HUES64 (cell line): Measurements from ENCODE around the gene SUV39H1.

Experiments
- H3K27ac ChIP-seq: 2 replicates; pipeline ENCODE4 v1.7.0; 2013; ENCODE audit warnings: low read depth, low read length, inconsistent platforms
- H3K27me3 ChIP-seq: 2 replicates; pipeline ENCODE4 v1.6.1; 2013; ENCODE audit warnings: mild to moderate bottlenecking, low read length; ENCODE audit not compliant: insufficient read depth
- H3K36me3 ChIP-seq: 2 replicates; pipeline ENCODE4 v1.6.1; 2013; ENCODE audit warnings: mild to moderate bottlenecking, low read length; ENCODE audit not compliant: insufficient read depth
- H3K4me1 ChIP-seq: 2 replicates; pipeline ENCODE4 v1.6.1; 2013; ENCODE audit warnings: mild to moderate bottlenecking, low read length, moderate library complexity; ENCODE audit not compliant: insufficient read depth
- H3K4me3 ChIP-seq: 2 replicates; pipeline ENCODE4 v1.5.1; 2013; ENCODE audit warnings: mild to moderate bottlenecking, low read length, moderate library complexity
- H3K9ac ChIP-seq: 2 replicates; pipeline ENCODE4 v1.6.1; 2013; ENCODE audit warnings: mild to moderate bottlenecking, low read depth, low read length
- H3K9me3 ChIP-seq: 2 replicates; pipeline ENCODE4 v1.6.1; 2013; ENCODE audit warnings: low read depth, low read length; ENCODE audit not compliant: insufficient read depth
- WGBS: fragments of 150-250, 120-280 bp; methylation state at CpG from one replicate; pipeline ENCODE4 v1.1.7; 2013; ENCODE audit warnings: missing lambda C conversion rate; 5-methylcytosine and 5-hydroxymethylcytosine counted together

The SUV39H1 gene

GRCh38 chrX:48741834-48742233, 45.3 kb downstream of the SUV39H1 start:
- H3K9me3 ChIP-seq, result no peaks in the 10 kb centered on the region
- H3K4me3 ChIP-seq, result no peak overlapping the region
- peaks cover 5% of the 10 kb centered on the region; the same call in 1 of the 2 replicates for H3K4me1 ChIP-seq
- WGBS, result 95% methylated on average over 8 of the region's 8 CpGs
- H3K36me3 ChIP-seq, result no peaks in the 10 kb centered on the region
- H3K27me3 ChIP-seq, result no peaks in the 10 kb centered on the region
- no peak overlapping the region for H3K9ac ChIP-seq
- no peak overlapping the region for H3K27ac ChIP-seq

GRCh38 chrX:48745222-48745621, 48.7 kb downstream of the SUV39H1 start:
- WGBS, result 100% methylated on average over 1 of the region's 4 CpGs
- H3K27me3 ChIP-seq, result no peaks in the 10 kb centered on the region
- H3K9me3 ChIP-seq, result no peaks in the 10 kb centered on the region
- H3K4me3 ChIP-seq, result no peak overlapping the region
- no peaks in the 10 kb centered on the region for H3K36me3 ChIP-seq
- H3K27ac ChIP-seq, result no peak overlapping the region
- no peak overlapping the region for H3K9ac ChIP-seq
- no peaks in the 10 kb centered on the region for H3K4me1 ChIP-seq

GRCh38 chrX:48747415-48748016, 51.0 kb downstream of the SUV39H1 start:
- Histone ChIP-seq H3K27ac (no peak overlapping the region), H3K4me3 (no peak overlapping the region), H3K9ac (no peak overlapping the region), H3K36me3 (no peaks in the 10 kb centered on the region), H3K4me1 (no peaks in the 10 kb centered on the region), H3K9me3 (no peaks in the 10 kb centered on the region), H3K27me3 (no peaks in the 10 kb centered on the region)
- WGBS, result 78% methylated on average over 8 of the region's 8 CpGs

GRCh38 chrX:48749182-48749581, 52.6 kb downstream of the SUV39H1 start:
- H3K27ac ChIP-seq, result no peak overlapping the region
- no peak overlapping the region for H3K4me3 ChIP-seq
- no peak overlapping the region for H3K9ac ChIP-seq
- no peaks in the 10 kb centered on the region for H3K27me3 ChIP-seq
- H3K9me3 ChIP-seq, result no peaks in the 10 kb centered on the region
- no peaks in the 10 kb centered on the region for H3K36me3 ChIP-seq
- no peaks in the 10 kb centered on the region for H3K4me1 ChIP-seq
- 100% methylated on average over 4 of the region's 5 CpGs for WGBS

- no peak overlapping the region for H3K9ac ChIP-seq
- no peaks in the 10 kb centered on the region for H3K9me3 ChIP-seq
- H3K36me3 ChIP-seq, result no peaks in the 10 kb centered on the region
- H3K27me3 ChIP-seq, result no peaks in the 10 kb centered on the region
- 97% methylated on average over 3 of the region's 3 CpGs for WGBS
- no peak overlapping the region for H3K4me3 ChIP-seq
- H3K4me1 ChIP-seq, result no peaks in the 10 kb centered on the region
- no peak overlapping the region for H3K27ac ChIP-seq
These were observed 54.8 kb downstream of the SUV39H1 start for GRCh38 chrX:48751343-48751742.

- WGBS, result 91% methylated on average over 7 of the region's 7 CpGs
- Histone ChIP-seq H3K27ac (no peak overlapping the region), H3K27me3 (no peaks in the 10 kb centered on the region), H3K36me3 (no peaks in the 10 kb centered on the region), H3K9ac (no peak overlapping the region), H3K4me3 (no peak overlapping the region), H3K4me1 (no peaks in the 10 kb centered on the region), H3K9me3 (no peaks in the 10 kb centered on the region)
These were observed 56.0 kb downstream of the SUV39H1 start for GRCh38 chrX:48752498-48752897.

GRCh38 chrX:48753708-48754228, 57.2 kb downstream of the SUV39H1 start:
- no peak overlapping the region for H3K27ac ChIP-seq
- H3K27me3 ChIP-seq, result no peaks in the 10 kb centered on the region
- no peaks in the 10 kb centered on the region for H3K36me3 ChIP-seq
- H3K9ac ChIP-seq, result no peak overlapping the region
- no peaks in the 10 kb centered on the region for H3K4me1 ChIP-seq
- H3K4me3 ChIP-seq, result no peak overlapping the region
- WGBS, result 85% methylated on average over 8 of the region's 8 CpGs
- H3K9me3 ChIP-seq, result no peaks in the 10 kb centered on the region

GRCh38 chrX:48754238-48754637, 57.7 kb downstream of the SUV39H1 start:
- Histone ChIP-seq H3K4me1 (no peaks in the 10 kb centered on the region), H3K4me3 (no peak overlapping the region), H3K27me3 (no peaks in the 10 kb centered on the region), H3K9me3 (no peaks in the 10 kb centered on the region), H3K9ac (no peak overlapping the region), H3K27ac (no peak overlapping the region), H3K36me3 (no peaks in the 10 kb centered on the region)
- 86% methylated on average over 8 of the region's 8 CpGs for WGBS
